Stimulated activated CD4-positive, alpha-beta T cell treated with anti-CD3 and anti-CD28 coated beads, TNF-alpha, amount 100 ng/mL, for 4 hours (primary cell): ENCODE measurements around the gene ZMAT1.
"Not testable (repeated sequence)": the region's sequence is repeated elsewhere in the genome, so short reads cannot be mapped to it uniquely, and the experiment has no call there.

Experiments used
- DNase-seq, 3 experiments: peaks; one replicate each; pipeline ENCODE4 v3.0.0-alpha.2; 2020; ENCODE audit warnings: low read depth in 3 of 3

The ZMAT1 gene

DNA sequence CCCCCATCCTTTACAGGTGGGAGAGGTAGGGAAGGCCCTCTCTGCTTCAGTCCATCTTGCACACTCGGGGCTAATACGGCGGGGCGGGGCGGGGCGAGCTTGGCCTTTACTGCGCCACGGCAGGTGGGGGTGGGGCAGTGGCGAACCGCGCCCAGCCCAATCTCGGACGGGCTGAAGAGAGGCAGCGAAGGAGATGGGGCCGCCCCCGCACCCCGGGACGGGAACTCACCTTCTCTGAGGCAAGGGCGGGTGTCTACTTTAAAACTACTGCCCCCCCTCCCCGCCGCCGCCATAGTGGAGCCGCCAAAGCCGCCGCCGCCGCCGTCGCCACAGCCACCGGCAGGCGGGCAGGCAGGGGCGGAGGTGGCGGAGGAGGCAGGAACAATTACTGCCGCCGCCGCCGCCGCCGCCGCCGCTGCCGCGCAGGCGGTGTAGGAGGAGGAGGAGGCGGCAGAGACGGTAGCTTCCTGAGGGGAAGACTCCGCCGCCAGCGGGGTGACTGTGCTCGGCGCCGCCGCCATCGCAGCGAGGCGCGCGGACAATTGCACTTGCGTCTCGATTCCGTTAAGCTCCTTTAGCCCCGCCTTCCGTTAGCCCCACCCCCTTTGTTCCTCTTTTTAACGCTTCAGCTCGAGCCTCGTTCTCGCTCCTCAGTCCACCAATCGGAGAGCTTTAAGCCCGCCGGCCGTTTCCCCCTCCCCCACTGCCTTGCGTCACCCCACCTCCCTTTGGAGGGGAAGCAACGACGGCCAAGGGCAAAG lies at the start of gene ZMAT1:
TSS of gene ZMAT1 (minus strand) at position 540 of the 761 bp plus-strand sequence. CDS start at position 521, 19 bp downstream.
- peak; percentile 75 to 91 (median 89) for DNase-seq

DNA sequence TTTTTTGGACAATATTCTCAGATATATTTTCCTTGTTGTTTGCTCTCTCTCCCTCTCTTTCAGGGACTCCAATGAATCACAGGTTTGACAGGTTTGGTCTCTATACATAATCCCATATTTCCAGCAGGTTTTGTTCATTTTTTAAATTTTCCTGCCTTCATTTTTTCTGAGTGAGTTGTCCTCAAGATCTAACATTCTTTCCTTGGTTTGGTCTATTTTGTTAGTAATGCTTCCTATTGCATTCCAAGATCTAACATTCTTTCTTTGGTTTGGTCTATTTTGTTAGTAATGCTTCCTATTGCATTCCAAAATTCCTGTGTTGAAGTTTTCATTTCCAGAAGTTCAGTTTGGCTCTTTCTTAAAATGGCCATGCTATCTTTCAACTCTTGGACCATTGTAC lies 45.3 kb upstream of the ZMAT1 start:
- no peak for DNase-seq

DNA sequence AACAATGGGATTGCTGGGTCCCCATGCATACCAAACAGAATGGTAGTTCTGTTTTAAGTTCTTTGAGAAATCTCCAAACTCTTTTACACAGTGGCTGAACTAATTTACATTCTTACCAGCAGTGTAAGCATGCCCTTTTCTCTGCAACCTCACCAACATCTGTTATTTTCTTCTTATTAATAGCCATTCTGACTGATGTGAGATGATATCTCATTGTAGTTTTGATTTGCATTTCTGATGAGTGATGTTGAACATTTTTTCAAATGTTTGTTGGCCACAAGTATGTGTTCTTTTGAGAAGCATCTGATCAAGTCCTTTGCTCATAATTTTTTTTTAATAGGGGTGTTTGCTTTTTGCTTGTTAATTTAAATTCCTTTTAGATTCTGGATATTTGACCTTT lies 41.2 kb upstream of the ZMAT1 start:
- DNase-seq: no peak

DNA sequence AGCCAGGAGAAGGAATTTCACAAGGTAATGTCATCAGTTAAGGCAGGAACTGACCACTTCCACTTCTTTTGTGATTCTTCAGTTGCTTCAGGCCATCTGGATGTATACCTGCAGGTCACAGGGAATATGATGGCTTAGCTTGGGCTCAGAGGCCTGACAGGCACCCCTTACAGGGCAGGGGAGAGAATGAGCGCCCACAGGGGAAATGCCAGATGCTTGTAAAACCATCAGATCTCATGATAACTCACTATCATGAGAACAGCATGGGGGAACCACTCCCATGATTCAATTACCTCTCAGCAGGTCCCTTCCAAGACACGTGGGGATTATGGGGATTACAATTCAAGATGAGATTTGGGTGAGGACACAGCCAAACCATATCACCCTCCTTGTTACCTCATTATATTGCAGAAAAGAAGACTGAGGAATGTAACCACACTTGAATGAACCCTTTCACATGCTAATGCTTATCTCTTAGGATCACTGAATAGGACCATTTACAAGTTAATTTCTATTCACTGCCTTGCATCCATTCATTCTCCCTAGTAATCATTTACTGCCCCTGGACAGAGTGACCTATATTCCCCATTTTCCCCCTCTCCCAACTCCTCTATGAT lies 33.2 kb upstream of the ZMAT1 start:
- DNase-seq: not testable (repeated sequence)

DNA sequence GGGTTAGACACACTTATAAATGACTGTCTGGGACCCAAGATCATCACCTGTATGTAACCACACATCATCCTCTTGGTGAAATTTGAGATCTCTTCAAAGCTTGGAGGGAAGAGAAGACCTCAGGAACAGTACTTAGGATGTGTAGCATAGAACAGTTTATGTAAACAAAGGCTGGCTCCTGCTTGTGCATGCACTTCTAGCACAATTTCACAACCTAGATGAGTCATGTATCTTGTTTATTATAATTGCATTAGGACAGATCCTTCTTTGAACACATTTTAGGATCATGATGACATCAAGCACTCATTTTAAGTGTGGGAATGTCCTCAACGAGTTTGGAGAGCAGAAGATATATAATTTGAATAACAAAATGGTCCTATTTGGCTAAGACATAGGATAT lies 26.3 kb upstream of the ZMAT1 start:
- no peak for DNase-seq

DNA sequence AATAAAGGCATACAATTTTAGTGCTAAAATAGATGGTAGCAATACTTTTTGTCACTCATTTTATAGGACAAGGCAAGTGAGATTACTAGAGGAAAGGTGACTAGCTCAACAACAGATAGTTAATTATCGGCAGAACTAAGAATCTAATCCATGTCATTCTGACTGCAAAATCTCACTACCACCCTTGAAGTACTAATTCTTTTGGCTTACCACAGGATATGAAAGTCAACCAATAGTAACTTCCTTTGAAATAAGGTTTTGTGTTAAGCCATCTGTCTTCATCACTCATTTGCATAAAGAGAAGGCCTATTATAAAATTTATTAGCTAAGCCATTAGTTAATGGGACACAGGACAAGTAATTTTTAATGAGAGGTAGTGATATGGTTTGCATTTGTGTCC lies 25.3 kb upstream of the ZMAT1 start:
- DNase-seq: no peak

DNA sequence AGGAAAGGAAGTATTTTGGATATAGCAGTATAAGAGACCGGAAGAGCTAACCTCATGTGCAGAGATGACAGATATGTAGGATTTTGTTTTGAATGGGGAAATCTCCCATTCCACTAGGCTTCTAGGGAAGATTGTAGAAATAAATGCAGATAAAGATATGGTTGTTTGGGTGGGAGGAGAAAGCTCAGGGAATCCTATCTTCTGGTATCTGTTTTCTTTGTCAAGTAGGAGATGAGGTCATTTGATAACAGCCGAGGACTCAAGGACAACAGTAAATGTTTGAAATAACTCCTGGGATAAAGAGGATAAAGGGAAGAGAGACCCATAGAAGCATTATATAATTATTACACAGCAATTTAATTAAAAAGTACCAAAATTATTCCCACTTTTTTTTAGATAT lies 24.7 kb upstream of the ZMAT1 start:
- DNase-seq: no peak

DNA sequence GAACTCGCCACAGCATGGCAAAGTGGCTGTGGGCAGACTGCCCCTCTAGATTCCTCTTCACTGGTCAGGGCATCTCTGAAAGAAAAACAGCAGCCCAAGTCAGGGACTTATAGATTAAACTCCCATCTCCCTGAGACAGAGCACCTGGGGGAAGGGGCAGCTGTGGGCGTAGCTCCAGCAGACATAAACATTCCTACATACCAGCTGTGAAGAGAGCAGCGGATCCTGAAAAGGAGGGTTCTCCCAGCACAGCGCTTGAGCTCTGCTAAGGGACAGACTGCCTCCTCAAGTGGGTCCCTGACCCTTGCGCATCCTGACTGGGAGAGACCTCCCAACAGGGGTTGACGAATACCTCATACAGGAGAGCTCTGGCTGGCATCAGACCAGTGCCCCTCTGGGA lies 18.8 kb upstream of the ZMAT1 start:
- no peak for DNase-seq

DNA sequence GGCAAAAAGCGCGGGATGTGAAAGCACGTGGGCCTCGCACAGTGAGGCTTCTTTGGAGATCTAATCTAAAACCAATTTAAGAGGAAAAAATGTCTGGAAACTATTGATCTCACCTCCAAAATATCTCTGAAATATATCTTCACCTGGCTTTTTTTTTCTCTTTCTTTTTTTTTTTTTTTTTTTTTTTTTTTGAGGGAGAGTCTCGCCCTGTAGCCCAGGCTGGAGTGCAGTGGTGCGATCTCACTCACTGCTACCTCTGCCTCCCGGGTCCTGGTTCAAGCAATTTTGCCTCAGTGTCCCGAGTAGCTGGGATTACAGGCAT lies 383 bp upstream of the ZMAT1 start:
- peak in 1 of 3 experiments; percentile 3 for DNase-seq

DNA sequence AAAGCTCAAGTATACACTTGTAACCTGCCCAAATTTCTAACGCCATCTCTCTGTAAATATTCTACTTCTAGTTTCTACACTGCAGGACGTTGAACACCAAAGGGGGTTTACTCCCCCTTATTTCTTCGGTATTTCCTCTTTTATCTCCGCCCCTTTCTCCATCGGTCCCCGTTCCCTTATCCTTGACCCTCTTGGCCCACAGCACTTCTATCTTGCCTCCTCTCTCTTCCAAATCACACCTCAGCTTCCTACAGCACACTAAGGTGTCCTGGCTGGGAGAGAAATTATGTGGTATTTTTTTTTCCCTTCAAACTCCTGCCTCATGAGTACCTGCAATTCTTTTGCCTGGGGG lies 715 bp downstream of the ZMAT1 start:
- no peak for DNase-seq

DNA sequence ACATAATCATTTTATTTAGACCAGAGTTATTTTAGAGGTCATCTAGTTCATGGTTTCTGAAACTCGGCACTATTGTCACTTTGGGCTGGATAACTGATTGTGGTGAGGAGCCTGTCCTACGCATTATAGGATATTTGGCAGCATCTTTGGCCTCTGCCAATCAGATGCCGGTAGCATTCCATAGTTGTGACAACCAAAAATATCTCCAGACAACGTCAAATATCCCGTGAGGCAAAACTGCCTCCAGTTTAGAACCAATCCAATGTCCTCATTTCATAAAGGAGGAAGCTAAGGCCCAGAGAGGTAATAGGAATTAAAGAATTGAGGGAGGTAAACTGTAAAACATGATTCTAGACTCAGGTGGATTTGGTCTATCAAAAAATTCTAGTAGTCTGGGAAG lies 6.1 kb downstream of the ZMAT1 start:
- no peak for DNase-seq

DNA sequence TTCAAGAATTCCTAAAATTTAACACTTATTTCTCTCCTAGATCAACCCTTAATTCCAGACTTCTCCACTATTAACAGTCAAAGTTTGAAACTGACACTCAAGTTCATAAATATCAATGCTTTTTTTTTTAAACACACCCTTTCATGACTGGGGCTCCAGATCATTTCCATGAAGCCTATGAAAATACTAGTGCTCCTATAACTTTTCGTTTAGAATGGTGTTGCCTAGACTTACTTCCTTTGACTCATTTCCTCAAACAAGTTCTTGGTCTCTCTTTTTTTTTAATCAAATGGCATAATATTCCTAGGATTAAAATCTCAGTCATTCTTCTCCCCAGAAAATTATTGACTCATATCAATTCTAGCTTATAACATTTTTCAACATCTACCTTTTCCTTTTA lies 13.1 kb downstream of the ZMAT1 start:
- DNase-seq: no peak

DNA sequence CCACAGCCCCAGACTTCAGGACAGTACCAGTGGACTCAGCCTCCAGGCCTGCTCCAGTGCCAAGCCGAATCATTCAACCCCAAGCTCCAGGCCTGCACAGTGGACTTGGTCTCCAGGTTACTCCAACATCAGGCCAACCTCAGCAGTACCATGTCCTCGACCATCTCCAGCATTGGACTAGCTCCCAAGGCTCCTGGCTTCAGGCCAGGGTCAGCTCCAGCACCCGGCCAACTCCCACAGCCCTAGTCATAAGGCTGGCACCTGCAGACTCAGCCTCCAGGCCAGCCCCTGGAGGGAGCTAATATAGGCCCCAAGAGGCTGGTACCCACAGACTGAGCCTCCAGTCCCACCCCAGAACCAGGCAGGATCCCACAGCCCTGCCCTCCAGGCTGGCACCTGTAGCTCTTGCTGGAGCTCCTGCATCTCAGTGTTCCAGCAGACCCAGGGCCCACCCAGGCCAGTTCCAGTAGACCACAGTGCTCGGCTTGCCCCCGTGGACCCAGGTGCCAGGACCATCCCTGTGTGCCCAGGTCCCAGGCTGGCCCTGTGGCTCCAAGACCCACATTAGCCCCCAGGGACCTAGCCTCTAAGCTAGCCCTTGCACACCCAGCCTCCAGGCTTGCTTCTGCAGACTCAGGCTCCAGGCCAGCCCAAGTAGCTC lies 25.6 kb downstream of the ZMAT1 start:
- no peak for DNase-seq

DNA sequence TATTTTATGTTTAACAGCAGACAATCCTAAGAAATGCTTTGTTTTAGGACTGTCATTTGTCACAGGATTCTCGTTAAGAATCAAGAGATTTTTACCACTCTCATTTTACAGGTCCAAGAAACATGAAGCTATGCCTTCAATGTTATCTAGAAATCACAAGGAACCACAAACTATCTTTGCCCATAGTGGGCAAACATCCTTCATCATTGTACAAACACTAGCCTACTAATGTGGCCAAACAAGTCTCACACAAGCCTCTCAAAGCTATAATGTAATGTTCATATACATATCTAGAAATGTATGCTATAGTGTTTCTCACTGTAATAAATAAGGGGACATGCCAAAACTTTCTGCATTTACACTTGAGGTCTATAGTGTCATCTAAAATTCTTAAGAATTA lies 26.8 kb downstream of the ZMAT1 start:
- DNase-seq: no peak
